ENCODE measurements around the gene JPH4. TPM values are rescaled to one million over a fixed set of nuclear protein-coding genes. Genes with fewer than 3 reads are reported as not detected.

Gene JPH4
- total RNA-seq, 1 donor from 2014 or later = 5.1 TPM

GRCh38 chr14:23528555-23528954 is 50.0 kb downstream of the JPH4 start:
- Histone ChIP-seq H3K27ac (no peak overlapping the region), H3K27me3 (ENCODE audit: low read depth) (no peaks in the 10 kb centered on the region), H3K4me3 (no peak overlapping the region), H3K36me3 (no peaks in the 10 kb centered on the region), H3K4me1 (peaks cover 5% of the 10 kb centered on the region), H3K9me3 (no peaks in the 10 kb centered on the region)
- TF ChIP-seq, protein P1, sequence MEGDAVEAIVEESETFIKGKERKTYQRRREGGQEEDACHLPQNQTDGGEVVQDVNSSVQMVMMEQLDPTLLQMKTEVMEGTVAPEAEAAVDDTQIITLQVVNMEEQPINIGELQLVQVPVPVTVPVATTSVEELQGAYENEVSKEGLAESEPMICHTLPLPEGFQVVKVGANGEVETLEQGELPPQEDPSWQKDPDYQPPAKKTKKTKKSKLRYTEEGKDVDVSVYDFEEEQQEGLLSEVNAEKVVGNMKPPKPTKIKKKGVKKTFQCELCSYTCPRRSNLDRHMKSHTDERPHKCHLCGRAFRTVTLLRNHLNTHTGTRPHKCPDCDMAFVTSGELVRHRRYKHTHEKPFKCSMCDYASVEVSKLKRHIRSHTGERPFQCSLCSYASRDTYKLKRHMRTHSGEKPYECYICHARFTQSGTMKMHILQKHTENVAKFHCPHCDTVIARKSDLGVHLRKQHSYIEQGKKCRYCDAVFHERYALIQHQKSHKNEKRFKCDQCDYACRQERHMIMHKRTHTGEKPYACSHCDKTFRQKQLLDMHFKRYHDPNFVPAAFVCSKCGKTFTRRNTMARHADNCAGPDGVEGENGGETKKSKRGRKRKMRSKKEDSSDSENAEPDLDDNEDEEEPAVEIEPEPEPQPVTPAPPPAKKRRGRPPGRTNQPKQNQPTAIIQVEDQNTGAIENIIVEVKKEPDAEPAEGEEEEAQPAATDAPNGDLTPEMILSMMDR (IDR thresholded peaks at IDR 0.05) = no peak
- DNase-seq (no peak), ATAC-seq (no peak)
- intact Hi-C loops (cut with DNase I) = no loop called here

GRCh38 chr14:23525611-23526010 is 53.0 kb downstream of the JPH4 start:
- TF ChIP-seq, protein P1 (IDR thresholded peaks at IDR 0.05) = no peak
- ATAC-seq (no peak), DNase-seq (no peak)
- Histone ChIP-seq H3K36me3 (no peaks in the 10 kb centered on the region), H3K27ac (no peak overlapping the region), H3K9me3 (no peaks in the 10 kb centered on the region), H3K4me1 (peaks cover 1% of the 10 kb centered on the region), H3K27me3 (ENCODE audit: low read depth) (no peaks in the 10 kb centered on the region), H3K4me3 (no peak overlapping the region)
- intact Hi-C loops (cut with DNase I) = no loop called here

GRCh38 chr14:23524954-23525353 is 53.6 kb downstream of the JPH4 start:
- Histone ChIP-seq H3K36me3 (no peaks in the 10 kb centered on the region), H3K27ac (no peak overlapping the region), H3K4me3 (no peak overlapping the region), H3K27me3 (ENCODE audit: low read depth) (no peaks in the 10 kb centered on the region), H3K4me1 (no peaks in the 10 kb centered on the region), H3K9me3 (no peaks in the 10 kb centered on the region)
- intact Hi-C loops (cut with DNase I) = no loop called here
- no peak for DNase-seq
- ATAC-seq = no peak
- TF ChIP-seq, protein P1 (IDR thresholded peaks at IDR 0.05) = no peak

DNA sequence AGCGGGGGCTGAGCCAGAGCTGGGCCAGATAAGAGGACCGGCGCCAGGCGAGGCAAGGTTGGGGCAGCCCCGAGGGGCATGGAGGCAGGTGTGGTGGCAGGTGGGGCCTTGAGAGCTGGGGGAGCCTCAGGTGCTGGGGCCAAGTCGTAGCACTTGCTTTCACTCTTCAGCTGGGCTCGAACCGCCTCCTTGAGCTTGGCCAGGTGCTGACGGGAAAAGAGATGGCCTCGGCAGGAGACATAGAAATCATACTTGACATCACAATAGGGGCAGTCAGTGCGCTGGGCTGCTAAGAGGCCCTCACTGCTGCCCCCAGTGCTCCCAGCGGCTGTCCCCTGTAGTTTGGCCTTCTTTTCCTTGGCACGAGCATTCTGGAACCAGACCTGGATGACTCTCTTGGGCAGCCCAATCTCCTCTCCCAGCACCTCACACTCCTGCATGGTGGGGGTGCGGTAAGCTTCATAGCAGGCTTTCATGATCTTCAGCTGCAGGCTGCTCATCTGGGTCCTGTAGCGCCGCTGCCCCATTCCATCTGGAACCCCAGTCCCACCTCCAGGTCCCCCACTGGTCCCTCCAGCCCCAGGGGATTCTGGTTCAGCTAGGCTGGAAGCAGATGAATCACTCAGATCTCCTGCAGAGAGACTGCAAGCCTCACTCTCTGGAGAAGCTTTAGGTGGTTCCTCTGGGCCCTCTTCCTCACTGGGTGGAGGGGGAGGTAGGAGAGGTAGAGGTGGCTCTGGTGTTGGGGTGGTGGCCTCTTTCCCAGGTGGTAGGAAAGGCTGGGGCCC is 55.2 kb downstream of the JPH4 start:
- ATAC-seq (no peak), DNase-seq (no peak)
- TF ChIP-seq, protein P1 (IDR thresholded peaks at IDR 0.05) = no peak
- H3K36me3 ChIP-seq = no peaks in the 10 kb centered on the region
- H3K27me3 ChIP-seq (ENCODE audit: low read depth) = no peaks in the 10 kb centered on the region
- H3K9me3 ChIP-seq = no peaks in the 10 kb centered on the region
- H3K4me1 ChIP-seq = no peaks in the 10 kb centered on the region
- H3K4me3 ChIP-seq = no peak overlapping the region
- intact Hi-C loops (cut with DNase I) = no loop called here
- no peak overlapping the region for H3K27ac ChIP-seq

- DNase-seq (no peak), ATAC-seq (no peak)
- TF ChIP-seq, protein P1 (IDR thresholded peaks at IDR 0.05) = no peak
- Histone ChIP-seq H3K36me3 (no peaks in the 10 kb centered on the region), H3K4me1 (no peaks in the 10 kb centered on the region), H3K4me3 (no peak overlapping the region), H3K27ac (no peak overlapping the region), H3K9me3 (no peaks in the 10 kb centered on the region), H3K27me3 (ENCODE audit: low read depth) (no peaks in the 10 kb centered on the region)
- intact Hi-C loops (cut with DNase I) = no loop called here
Observed at GRCh38 chr14:23522643-23523198, 55.9 kb downstream of the JPH4 start.
